NCI-H748 (cell line): ENCODE data around the gene TMEM176B.

Experiments
- DNase-seq: peaks from one replicate; lab custom pipeline; 2025; ENCODE audit not compliant: unreplicated experiment; lab: John Stamatoyannopoulos, UW

Gene TMEM176B

DNA sequence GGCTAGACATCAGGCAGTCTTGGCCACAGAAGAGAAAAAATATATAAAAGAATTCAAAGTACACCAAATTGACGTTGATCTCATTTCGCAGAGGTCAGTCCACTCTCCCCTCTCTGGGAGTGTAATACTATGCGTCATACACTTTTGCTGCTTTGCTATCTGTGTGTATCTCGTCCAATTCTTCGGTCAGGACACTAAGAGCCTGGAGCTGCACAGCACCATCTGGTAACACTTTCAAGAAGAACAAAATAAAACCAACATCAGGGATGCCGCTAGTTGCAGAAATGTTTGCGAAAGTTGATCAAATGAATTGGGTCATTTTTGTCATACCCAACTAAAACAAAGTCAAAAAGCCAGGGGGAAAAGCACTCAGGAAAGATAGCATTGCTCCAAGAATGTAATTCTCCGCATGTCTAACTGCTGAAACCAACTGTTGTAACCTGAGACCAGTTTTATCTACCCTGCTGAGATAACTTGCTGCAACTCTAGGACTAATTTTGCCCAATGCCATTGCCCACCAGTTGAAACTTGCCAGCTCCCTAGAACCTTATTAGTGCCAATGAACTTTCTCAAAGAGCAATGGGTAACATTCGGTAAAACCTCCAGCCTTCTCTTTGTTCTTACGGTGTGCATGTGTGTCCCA, 23.4 kb upstream of the TMEM176B start:
- DNase-seq: no peak

DNA sequence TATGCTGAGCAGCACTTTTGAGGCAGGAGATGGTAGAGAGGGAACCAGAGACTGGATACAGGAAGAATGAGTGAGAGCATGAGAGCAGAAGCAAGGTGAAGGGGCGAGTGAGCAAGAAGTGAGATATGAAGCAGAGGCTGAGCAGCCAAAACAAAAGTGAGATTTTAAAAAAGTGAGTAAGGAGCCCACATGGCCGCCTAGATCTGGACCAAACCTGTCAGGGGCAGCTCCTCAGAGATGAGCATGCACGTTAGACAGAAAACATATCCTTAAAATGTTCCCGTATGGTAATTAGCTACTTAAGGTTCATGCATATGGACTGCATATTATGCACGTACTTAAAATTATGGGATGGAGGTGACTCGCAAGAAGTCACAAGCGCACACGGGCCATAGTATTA, 22.9 kb upstream of the TMEM176B start:
- no peak for DNase-seq

DNA sequence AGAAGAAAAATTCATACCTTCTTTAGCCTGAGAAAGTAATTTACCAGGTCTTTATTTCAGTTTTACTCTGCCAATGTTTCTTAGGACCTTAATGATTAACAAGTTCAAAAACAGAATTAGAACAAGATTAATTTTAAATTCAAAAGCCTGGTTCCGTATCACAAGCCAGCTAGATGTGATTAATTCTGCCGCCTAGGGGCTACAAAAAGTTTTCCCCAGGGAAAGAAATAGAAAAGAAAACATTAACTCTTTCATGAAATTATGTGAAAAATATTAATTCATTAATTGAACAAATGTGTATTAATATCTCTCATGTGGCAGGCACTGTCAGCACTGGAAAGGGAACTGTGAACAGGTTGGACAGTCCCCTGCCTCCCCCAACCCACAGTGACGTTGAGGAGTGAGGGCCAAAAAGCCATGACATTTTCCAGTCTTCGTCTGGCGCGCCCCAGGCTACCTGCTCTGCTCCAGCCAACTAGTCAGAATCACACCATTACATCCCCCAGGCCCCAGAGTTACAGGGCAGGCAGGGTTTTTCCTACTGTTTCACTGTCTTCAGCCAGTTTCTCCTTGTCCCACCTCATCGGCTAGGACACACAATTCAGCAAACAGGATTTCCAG, 20.5 kb upstream of the TMEM176B start:
- DNase-seq: no peak

DNA sequence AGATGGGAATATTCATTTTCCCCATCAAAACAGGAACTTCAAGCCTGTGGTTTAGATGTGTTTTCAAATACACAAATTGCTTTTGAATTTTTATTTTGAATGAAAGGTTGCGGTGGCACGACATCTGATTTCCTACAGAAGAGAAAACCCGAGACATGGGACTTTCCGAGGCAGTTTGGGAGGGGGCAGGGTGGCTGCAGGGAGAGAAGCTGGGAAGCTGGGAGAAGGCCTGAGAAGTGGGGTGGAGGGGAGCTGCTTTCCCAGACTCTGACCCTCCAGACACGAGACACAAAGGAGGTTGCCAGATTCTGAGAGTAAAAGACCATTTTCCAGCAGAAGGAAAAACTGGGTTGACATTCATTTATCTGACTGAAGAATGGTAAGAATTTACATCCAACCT, 20.0 kb upstream of the TMEM176B start:
- DNase-seq: no peak

DNA sequence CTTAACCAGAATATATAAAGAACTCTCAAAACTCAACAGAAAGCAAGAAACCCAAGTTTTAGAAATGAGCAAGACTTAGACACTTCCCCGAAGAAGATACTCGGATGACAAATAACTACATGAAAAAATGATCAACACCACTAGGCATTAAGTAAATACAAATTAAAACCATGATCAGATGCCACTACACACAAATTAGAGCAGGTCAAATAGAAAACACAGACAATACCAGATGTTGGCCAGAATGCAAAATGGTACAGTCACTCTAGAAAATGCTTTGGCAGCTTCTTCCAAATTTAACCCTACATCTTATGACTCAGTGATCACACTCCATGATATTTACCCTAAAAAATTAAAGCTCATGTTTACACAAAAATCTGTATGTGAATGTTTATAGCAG, 18.8 kb upstream of the TMEM176B start:
- no peak for DNase-seq

DNA sequence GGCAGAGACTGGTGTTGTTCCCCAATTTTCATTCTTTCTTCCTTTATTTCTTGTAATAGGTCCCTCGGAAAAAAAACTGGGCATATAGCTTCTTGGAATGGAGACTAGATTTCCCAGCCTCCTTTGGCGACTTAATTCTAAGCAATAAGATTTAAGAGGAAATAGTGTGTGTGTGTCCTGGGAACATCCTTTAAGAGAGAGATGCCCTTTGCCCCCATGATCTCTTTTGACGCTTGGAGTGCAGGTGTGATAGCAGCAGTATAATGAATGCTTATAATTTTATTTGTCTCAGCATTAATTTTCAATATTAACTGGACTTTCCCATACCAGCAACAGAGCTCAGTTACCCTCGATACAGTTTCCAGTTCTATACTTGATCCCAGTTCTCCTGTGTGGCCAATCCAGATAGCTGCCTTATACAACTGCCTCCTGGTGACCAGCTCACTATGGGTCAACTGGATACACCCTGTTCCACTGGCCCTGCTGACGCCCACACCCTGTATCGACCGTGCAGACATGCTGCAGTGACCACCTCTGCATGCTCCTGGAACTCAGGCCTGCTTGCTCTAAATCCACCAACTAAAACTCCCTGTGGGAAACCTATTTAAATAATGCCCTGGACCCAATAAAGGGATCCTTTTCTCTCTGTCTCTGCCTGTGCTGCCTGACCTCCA, 14.3 kb upstream of the TMEM176B start:
- DNase-seq: no peak

DNA sequence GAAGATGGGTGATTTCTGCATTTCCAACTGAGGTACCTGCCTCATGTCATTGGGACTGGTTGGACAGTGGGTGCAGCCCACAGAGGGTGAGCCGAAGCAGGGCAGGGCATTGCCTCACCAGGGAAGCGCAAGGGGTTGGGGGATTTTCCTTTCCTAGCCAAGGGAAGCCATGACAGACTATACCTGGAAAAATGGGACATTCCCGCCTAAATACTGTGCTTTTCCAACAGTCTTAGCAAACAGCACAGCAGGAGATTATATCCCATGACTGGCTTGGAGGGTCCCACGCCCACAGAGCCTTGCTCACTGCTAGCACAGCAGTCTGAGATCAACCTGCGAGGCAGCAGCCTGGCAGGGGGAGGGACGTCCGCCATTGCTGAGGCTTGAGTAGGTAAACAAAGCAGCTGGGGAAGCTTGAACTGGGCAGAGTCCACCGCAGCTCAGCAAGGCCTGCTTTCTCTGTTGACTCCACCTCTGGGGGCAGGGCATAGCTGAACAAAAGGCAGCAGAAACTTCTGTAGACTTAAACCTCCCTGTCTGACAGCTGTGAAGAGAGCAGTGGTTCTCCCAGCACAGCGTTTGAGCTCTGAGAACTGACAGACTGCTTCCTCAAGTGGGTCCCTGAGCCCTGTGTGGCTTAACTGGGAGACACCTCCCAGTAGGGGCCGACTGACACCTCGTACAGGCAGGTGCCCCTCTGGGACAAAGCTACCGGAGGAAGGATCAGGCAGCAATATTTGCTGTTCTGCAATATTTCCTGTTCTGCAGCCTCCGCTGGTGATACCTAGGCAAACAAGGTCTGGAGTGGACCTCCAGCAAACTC, 7.7 kb upstream of the TMEM176B start:
- peak; percentile 75 for DNase-seq

DNA sequence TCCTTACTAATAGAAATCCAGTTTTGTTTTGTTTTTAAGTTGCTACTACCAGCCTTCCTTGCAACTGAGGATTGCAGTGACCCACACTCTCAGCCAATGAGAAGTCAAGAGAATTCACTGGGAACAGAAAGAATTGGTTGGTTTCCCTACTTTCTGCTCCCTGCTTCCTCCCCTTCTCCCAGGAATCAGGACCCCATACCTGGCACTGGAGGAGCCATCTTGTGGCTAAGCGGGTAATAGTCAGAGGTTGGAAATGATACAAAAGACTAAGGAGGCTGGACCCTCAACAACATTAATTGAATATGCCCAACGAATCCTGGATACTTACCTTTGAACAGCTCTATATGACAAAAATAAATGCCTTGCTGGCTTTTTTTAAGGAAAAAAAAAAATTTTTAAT, 6.7 kb upstream of the TMEM176B start:
- no peak for DNase-seq

DNA sequence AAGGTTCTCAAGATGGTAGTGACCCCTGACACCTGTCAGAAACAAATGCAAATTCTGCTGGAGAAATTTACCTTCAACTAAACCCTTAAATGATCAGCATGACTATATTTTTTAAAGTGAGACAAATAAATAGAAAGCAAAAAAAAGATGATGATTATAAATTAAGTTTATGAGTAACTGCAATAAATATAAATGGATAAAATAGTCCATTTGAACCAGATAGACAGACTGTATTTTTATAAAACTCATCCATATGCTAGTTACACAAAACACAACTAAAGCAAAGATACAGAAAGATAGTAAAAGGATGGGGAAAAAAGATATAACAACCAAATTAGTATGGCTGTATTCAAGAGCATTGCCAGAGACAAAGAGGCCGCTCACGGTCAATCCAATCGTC, 6.3 kb upstream of the TMEM176B start:
- no peak for DNase-seq

DNA sequence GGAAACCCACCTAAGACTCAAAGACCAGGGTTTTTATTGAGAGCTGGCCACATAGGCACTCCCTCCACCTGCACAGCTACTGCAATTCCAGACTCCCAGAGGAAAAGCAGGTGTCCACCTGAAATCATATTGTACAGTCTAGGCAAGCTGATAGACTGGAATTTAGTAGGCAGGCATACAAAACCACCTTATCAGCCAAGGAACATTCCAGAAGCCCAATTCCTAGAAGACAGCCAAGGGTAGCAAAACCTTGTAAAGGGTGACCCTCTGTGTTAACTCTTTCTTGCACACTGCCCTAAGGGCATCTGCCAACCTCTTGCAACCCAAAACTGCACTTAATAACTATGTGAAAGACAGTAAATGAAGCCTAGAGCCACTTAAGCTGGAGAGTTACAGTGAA, 5.7 kb upstream of the TMEM176B start:
- DNase-seq: no peak

DNA sequence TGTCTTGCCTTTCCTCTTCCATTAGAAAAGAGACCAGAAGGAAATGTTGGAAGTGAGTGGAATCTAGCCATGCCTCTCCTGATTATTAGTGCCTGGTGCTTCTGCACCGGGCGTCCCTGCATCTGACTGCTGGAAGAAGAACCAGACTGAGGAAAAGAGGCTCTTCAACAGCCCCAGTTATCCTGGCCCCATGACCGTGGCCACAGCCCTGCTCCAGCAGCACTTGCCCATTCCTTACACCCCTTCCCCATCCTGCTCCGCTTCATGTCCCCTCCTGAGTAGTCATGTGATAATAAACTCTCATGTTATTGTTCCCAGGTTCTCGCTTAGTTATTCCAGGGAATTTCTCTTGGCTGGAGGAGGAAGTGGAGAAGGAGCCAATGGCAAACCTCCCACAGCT, 4.6 kb upstream of the TMEM176B start:
- DNase-seq: no peak

DNA sequence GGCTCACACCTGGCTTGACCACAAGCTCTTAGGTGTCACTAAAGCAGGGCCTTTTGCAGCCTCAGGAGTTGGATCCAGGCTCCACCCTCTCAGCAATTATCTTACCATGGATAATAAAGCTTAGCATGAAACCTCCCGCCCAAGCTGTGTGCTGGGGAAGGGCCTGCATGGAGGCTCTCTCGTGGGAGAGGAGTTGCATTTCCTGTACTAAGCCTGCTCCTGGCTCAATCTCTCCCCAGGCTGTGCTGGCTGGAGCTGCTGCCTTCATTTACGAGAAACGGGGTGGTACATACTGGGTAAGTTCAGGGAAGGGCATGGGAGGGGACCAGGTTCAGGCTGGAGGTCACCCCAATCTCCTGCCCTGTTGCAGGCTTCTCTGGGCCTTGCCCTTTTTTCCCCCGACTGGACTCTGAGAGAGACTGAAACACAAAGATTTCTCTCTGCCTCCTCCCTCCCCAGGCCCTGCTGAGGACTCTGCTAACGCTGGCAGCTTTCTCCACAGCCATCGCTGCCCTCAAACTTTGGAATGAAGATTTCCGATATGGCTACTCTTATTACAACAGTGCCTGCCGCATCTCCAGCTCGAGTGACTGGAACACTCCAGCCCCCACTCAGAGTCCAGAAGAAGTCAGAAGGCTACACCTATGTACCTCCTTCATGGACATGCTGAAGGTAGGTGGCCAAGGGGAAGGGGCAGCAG, 3.1 kb upstream of the TMEM176B start:
- peak; percentile 91 for DNase-seq

DNA sequence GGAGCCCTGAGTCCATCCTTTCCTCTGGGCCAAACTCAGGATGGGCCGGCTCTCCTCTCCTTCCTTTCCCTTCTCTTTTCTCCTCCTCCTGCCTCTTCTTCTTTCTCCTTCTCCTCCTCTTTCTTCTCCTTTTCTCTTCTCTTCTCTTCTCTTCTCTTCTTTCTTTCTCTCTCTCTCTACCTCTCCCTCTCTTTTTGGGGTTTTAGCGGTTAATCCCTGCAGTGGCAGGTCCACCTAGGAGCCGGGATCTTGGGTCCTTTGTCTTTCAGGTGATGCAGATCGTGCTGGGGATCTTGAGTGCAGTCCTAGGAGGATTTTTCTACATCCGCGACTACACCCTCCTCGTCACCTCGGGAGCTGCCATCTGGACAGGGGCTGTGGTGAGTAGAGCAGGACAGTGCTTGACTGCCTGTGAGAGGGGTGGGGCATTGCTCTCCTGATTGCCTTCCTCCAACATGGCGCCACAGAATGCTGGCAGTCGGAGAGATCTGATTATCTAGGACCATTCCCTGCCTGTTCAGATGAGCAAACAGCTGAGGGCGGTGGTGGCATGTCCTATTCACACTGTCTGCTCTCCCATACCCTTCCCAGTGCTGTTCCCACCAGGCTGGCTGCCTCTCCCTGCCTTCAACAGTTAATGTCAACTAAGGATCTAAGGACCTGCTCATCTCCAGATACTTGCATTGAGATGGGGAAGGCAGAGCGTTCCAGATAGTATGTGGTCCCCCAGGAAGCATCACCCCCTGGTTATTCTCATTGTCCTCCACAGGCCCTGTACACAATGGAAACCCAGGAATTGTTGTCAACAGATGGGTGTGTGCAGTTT, 2.0 kb upstream of the TMEM176B start:
- peak; percentile 96 for DNase-seq

DNA sequence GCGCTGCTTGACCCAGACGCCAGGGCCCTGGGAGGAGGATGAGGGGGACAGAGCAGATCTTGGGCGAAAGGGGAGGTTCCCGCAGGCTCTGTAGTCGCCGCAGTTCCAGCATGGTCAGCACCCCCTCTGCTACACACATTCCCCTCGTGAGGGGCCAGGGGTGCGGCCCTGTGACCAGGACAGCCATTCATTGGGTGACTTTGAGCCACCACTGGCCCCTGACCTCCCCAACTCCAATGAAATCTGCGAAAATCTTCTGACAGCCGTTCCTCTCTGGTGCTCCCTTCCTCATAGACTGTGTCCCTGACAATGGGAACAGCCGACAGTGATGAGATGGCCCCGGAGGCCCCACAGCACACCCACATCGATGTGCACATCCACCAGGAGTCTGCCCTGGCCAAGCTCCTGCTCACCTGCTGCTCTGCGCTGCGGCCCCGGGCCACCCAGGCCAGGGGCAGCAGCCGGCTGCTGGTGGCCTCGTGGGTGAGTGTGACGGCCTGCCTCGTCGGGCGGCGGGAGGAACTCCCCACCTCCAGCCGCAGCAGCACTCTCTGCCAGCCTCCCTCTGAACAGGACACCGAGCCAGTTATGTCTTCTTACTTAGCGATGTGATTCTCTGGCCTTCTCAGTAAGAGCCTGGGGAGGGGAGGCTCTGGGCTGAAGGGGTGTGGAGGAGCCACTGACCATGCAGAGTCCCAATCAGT, 1.2 kb upstream of the TMEM176B start:
- peak; percentile 58 for DNase-seq

DNA sequence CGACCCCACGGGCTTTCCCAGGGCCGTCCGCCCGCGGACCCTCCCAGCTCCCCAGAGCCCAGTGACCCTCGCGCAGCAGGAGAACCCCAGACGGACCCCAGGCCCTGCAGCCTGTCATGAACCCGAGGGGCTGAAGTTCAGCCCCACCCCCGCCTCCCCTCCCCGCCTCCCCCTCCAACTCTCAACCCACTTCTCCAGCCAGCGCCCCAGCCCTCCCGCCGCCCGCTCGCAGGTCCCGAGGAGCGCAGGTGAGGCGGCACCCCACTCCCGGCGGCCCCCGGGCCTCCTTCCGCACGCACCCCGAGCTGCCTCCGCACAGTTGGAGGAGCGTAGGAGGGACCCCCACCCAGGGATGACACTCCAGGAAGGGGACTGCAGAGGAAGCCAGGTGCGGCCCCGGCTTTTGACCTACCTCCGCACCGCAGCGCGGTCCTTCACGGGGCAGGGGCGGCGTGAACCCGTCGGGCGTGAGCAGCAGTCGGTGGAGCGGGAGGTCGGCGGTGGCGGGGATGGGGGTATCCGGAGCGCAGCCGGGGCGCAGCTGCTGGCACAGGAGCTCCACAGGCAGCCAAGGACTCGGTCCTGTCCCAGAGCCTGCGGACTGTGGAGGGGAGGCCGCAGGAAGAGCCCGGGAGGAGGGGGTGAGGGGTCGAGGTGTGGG, 547 bp upstream of the TMEM176B start, which contains the start of gene TMEM176A:
TSS of gene TMEM176A (plus strand) at position 189 of the 661 bp plus-strand sequence. CDS start 782 bp downstream, outside the sequence.
- DNase-seq: peak; percentile 59

DNA sequence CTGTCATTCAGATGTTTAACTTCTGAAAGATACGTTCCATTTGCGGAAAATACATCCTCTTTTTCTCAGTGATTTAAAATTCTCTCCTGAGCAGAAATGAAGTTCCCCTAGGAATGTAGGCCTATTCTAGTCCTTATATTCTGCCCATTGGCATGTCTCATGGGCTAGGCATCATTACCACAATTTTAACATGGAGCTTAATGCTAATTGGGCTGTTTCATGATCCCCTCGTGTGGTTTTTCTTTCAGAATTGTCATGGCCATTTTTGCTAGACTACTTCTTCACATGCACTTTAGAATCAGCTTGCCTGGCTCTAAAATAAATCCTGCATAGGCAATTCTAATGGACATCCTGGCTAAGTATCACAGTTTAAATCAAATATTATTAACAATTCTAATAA, 1.0 kb downstream of the TMEM176B start:
- no peak for DNase-seq

DNA sequence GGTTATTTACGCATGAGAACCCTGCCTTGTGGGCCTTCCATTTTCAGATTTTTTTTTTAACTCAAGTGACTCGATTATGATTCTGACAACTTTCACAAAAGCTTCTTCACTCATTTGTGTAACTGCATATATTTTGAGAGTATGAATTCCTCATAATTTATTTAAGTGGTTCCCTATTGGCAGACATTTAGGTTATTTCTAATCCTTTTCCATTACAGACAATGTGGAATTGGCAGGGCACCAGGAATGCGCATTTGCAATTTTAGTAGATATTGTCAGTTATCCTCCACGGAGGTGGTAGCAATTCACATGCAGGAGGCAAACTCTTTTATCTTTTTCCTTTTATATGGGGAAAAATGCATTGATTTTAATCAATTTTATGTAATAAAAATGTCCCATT, 2.5 kb downstream of the TMEM176B start:
- DNase-seq: no peak

DNA sequence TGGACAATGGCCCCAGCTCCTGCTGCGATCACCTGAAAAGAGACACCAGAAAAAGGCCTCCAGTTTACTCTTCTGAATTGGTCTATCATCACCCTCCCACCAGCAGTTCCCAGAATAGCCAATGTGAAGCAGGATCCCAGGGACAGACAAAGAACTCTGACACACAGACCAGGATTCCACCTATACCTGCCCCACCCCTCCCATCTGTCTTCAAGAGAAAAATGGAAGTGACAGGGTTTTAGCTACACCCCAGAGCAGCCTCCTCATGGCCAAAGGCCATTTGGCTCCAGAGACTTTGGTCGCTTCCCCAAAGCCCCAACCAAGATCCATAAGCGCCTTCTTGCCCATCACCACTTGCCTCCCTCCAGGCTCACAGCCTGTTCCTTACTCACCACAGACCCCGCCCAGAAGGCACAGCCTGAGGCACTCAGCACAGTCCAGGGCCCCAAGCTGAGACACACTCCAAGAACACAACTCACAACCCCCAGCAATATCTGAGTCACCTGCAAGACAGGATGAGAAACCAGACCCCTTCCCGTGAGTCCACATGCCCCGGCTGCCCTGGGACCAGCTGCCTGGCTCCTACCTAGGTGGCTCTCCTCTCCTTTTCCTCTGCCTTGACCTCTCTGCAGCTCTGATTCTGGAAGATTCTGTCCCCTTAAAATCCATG, 6.5 kb downstream of the TMEM176B start:
- no peak for DNase-seq
